HepG2 (cell line): ENCODE results near the gene INPP1. TPM values are rescaled to one million over a fixed set of nuclear protein-coding genes. Genes with fewer than 3 reads are reported as not detected.

ENCODE experiments used
- E2F5 ChIP-seq: sonication (generic); formaldehyde crosslinking; conservative IDR thresholded peaks from 2 replicates; pipeline ENCODE4 v1.4.0; 2020; ENCODE audit warnings: missing genetic modification reagents
- FOXK1 ChIP-seq: sonication (generic); formaldehyde crosslinking; IDR thresholded peaks from 2 replicates; pipeline ENCODE4 v1.4.0; 2020; ENCODE audit warnings: low read depth, missing genetic modification reagents, borderline replicate concordance
- FOXK2 ChIP-seq: fragments of 450-650 bp; IDR thresholded peaks from 2 replicates; pipeline ENCODE4 v1.6.1; 2016
- HIC2 ChIP-seq: sonication (generic); formaldehyde crosslinking; IDR thresholded peaks from 2 replicates; pipeline ENCODE4 v1.9.0; 2022; ENCODE audit warnings: low read depth, missing genetic modification reagents
- HNRNPUL1 ChIP-seq: fragments of 200-400 bp; formaldehyde crosslinking; IDR thresholded peaks from 2 replicates; pipeline ENCODE4 v1.6.1; 2017; ENCODE audit warnings: low read depth, mild to moderate bottlenecking, low read length, moderate library complexity
- PCBP1 ChIP-seq: fragments of 200-400 bp; formaldehyde crosslinking; IDR thresholded peaks from 2 replicates; pipeline ENCODE4 v1.6.1; 2017; ENCODE audit warnings: mild to moderate bottlenecking, low read depth, low read length, borderline replicate concordance
- STAT6 ChIP-seq: sonication (generic); formaldehyde crosslinking; IDR thresholded peaks from 2 replicates; pipeline ENCODE4 v1.4.0; 2020; ENCODE audit warnings: missing genetic modification reagents, mild to moderate bottlenecking, borderline replicate concordance
- ZNF547 ChIP-seq: sonication (generic); formaldehyde crosslinking; IDR thresholded peaks from 2 replicates; pipeline ENCODE4 v1.5.1; 2020; ENCODE audit warnings: mild to moderate bottlenecking, missing genetic modification reagents
- ZNF646 ChIP-seq: sonication (generic); formaldehyde crosslinking; IDR thresholded peaks from 2 replicates; pipeline ENCODE4 v1.9.0; 2021; ENCODE audit warnings: mild to moderate bottlenecking, missing genetic modification reagents
- ZNF83 ChIP-seq: sonication (generic); formaldehyde crosslinking; IDR thresholded peaks from 2 replicates; pipeline ENCODE4 v1.4.0; 2020; ENCODE audit warnings: missing genetic modification reagents, mild to moderate bottlenecking, borderline replicate concordance
- polyA plus RNA-seq, 8 experiments: library from polyadenylated mRNA; depleted of rRNA in 3 of 8; stranded (reverse) in 7 of 8; unstranded in 1 of 8; fragments of >200 nt; fragmentation: Illumina TruSeq in 4 of 8; extraction: Trizol in 4 of 8; gene quantifications; 2 replicates each; pipeline versions ENCODE4 v1.2.1 to v1.2.3, GENCODE V29; 2011 to 2016; ENCODE audit warnings: low read depth in 4 of 8, missing spikeins in 1 of 8, mixed read lengths in 1 of 8; ENCODE audit not compliant: insufficient read depth in 1 of 8
- total RNA-seq, 5 experiments: library from RNA; depleted of rRNA; stranded (reverse); fragments of >200 nt; fragmentation: Illumina TruSeq; extraction: Trizol; gene quantifications; 2 replicates each; pipeline ENCODE4 v1.2.3, GENCODE V29; 2016; ENCODE audit warnings: low read depth in 1 of 5
- TF ChIP-seq, protein P1 (sequence below): sonication (generic); formaldehyde crosslinking; IDR thresholded peaks from 2 replicates; pipeline ENCODE4 v1.8.0; 2022; ENCODE audit warnings: mild to moderate bottlenecking, missing genetic modification reagents, moderate library complexity
- TF ChIP-seq, protein P2 (sequence below): sonication (generic); formaldehyde crosslinking; IDR thresholded peaks from 2 replicates; pipeline ENCODE4 v1.4.0; 2020; ENCODE audit warnings: missing genetic modification reagents, low read depth, mild to moderate bottlenecking, borderline replicate concordance

Gene INPP1
- total and polyA plus RNA-seq, 2 of the 13 experiments (the other 11 are each of a cell fraction or from before 2014, with no cell fraction given) = 10.0 to 13.3 TPM

DNA sequence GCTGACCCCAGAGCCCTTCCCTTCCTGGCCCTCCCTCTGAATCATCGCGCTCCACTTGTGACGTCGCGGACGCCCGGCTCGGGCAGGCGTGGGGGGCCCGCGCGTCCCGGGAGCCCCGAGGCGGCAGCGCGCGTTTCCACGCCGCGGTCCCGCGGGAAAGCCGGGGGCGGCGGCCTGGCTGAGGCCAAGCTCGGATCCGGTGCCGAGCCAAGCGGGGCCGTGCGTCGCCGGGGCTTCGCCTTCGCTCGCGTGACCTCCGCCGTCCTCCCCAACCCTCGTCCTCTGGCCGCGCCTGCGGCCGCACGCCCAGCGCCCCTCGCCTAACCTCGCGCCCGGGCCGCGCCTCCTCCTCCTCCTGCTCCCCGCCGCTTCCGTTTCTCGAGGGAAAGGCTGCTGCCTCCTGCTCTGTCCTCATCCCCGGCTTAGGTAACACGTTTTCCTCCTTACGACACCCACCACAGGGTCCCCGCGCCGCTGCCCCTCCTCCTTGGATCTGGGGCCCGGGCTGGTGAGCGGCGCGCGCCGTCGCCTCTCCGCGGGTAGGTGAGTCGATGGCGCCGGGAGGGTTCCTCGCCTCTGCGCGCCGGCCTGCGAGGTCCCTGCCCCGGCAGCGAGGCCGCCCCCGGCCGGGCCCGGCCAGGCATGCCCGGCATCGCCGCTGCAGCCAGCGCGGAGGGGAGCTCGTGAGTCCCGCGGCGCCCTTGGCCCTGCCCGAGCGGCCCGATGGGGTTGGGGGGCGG is at the start of gene INPP1 (continued):
- TF ChIP-seq HIC2 = no peak
- no peak for TF ChIP-seq STAT6 (CRISPR knock-in tag)
- TF ChIP-seq, protein P1, sequence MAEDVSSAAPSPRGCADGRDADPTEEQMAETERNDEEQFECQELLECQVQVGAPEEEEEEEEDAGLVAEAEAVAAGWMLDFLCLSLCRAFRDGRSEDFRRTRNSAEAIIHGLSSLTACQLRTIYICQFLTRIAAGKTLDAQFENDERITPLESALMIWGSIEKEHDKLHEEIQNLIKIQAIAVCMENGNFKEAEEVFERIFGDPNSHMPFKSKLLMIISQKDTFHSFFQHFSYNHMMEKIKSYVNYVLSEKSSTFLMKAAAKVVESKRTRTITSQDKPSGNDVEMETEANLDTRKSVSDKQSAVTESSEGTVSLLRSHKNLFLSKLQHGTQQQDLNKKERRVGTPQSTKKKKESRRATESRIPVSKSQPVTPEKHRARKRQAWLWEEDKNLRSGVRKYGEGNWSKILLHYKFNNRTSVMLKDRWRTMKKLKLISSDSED (CRISPR knock-in tag) = peak; percentile 96
- TF ChIP-seq ZNF83 (CRISPR knock-in tag) = peak; percentile 87; the same call in 1 of the 2 replicates
- TF ChIP-seq HNRNPUL1 = no peak
- TF ChIP-seq ZNF547 (CRISPR knock-in tag) = peak; percentile 99
- TF ChIP-seq FOXK2 = no peak
- TF ChIP-seq PCBP1 = no peak
- TF ChIP-seq FOXK1 (CRISPR knock-in tag) = peak; percentile 28; the same call in 1 of the 2 replicates
- no peak for TF ChIP-seq E2F5 (CRISPR knock-in tag)
- TF ChIP-seq ZNF646 = no peak
- TF ChIP-seq, protein P2, sequence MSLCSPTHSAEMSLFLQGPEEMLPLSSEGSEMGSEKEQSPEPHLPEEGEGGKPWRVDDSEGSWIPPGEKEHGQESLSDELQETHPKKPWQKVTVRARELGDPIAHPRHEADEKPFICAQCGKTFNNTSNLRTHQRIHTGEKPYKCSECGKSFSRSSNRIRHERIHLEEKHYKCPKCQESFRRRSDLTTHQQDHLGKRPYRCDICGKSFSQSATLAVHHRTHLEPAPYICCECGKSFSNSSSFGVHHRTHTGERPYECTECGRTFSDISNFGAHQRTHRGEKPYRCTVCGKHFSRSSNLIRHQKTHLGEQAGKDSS (CRISPR knock-in tag) = no peak; the same call in 1 of the 2 replicates
